Measurements from ENCODE around the gene PM20D2.

Gene PM20D2

DNA sequence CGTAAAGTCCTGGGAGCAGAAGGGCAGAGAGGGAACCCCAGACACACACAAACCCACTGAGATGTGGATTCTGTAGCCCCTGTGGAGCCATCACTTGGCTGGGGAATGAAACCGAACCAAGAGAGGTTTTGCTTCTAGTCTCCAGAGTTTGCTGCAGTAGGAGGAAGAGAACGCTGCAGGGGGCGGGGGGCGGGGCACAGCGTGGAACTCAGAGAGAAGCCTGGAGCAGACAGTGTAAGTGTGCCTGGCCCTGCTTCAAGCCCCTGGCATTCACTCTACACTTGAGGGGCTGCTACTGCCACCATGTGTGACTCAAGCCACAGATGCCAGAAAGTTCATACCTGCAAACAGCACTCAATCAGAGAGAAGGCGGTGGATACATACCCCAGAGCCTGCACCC lies 52.4 kb downstream of the PM20D2 start:
- no peak for DNase-seq (ENCODE audit: insufficient read length, low spot score)
- no peak for FAIRE-seq
- TF ChIP-seq POU2F2 (IDR thresholded peaks at IDR 0.05; ENCODE audit: low read depth, low read length) = no peak
- no peak for TF ChIP-seq POLR2A (IDR thresholded peaks at IDR 0.05; ENCODE audit: low read depth, low read length)
- no peak for TF ChIP-seq SPI1 (IDR thresholded peaks at IDR 0.05; ENCODE audit: low read depth, low read length)
- no peak for TF ChIP-seq POLR2AphosphoS5 (IDR thresholded peaks at IDR 0.05; ENCODE audit: low read depth, low read length)
- TF ChIP-seq PAX5 (IDR thresholded peaks at IDR 0.05; ENCODE audit: insufficient read depth, low read length, severe bottlenecking) = no peak
- no peak for TF ChIP-seq TAF1 (IDR thresholded peaks at IDR 0.05; ENCODE audit: low read depth, low read length)

DNA sequence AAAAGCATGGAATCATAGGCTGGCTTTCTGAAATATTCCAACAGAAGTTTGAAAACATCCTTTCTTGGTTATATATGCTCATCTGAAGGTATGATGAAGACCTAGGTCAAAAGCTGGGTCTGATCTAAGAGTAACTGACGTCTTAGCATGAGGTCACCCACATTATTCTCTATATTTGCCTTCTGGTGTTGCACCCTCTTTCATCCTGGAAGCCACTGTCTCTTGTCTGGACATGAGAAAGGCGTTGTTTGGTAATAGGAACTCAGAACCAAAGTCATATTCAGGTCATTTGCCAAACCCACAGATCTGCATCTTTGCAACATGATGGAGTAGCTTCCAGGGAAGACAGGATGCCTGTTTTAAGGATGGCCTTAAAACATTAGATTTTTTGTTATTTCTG lies 53.7 kb downstream of the PM20D2 start:
- no peak for TF ChIP-seq POLR2A (IDR thresholded peaks at IDR 0.05; ENCODE audit: low read depth, low read length)
- TF ChIP-seq POU2F2 (IDR thresholded peaks at IDR 0.05; ENCODE audit: low read depth, low read length) = no peak
- TF ChIP-seq POLR2AphosphoS5 (IDR thresholded peaks at IDR 0.05; ENCODE audit: low read depth, low read length) = no peak
- TF ChIP-seq TAF1 (IDR thresholded peaks at IDR 0.05; ENCODE audit: low read depth, low read length) = no peak
- no peak for TF ChIP-seq PAX5 (IDR thresholded peaks at IDR 0.05; ENCODE audit: insufficient read depth, low read length, severe bottlenecking)
- no peak for TF ChIP-seq SPI1 (IDR thresholded peaks at IDR 0.05; ENCODE audit: low read depth, low read length)
- FAIRE-seq = no peak
- DNase-seq (ENCODE audit: insufficient read length, low spot score) = no peak

DNA sequence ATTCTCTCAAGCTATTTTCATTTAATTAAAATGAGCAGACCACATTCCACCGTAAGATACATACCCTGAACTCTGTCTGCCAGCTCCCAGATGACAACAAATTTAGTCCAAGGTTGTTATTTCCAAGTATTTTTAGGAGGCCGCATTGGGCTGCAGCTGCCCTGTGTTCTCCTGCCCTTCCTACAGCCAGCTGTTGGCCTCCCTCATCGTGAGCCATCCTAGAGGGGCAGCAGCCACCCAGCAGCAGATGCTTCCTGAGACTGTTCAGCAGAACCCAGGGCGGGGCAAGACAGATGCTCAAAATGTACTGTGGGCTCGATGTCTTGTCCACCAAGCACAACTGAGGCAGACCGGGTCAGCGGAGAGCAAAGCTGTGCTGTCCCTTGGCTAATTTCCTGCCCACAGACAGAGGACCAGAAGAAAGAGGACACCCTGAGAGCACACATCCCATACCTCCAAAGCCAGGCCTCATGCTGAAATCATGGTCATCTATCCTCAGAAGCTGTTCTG lies 54.9 kb downstream of the PM20D2 start:
- TF ChIP-seq POLR2AphosphoS5 (IDR thresholded peaks at IDR 0.05; ENCODE audit: low read depth, low read length) (no peak), POLR2A (IDR thresholded peaks at IDR 0.05; ENCODE audit: low read depth, low read length) (no peak), SPI1 (IDR thresholded peaks at IDR 0.05; ENCODE audit: low read depth, low read length) (no peak), POU2F2 (IDR thresholded peaks at IDR 0.05; ENCODE audit: low read depth, low read length) (no peak), TAF1 (IDR thresholded peaks at IDR 0.05; ENCODE audit: low read depth, low read length) (no peak), PAX5 (IDR thresholded peaks at IDR 0.05; ENCODE audit: insufficient read depth, low read length, severe bottlenecking) (no peak)
- no peak for FAIRE-seq

DNA sequence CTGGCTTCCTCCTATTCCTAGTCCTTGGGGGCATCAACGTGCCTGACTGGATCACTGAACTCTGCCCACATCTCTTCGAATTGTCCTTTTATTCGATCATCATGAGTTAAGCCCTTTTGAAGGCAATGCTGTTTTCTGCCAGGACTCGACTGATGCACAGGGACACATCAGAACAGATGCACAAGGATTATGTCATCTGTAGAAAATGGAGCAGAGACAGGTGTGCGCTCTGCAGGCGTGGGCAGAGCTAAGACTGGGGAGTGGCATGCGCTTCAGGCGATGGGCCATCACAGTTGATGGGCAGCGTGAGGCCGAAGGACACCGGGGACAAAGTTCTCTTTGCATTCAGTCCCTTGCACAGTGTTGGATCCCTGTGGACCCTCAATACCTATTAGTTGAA lies 58.2 kb downstream of the PM20D2 start:
- FAIRE-seq (no peak), DNase-seq (ENCODE audit: insufficient read length, low spot score) (no peak)
- TF ChIP-seq POLR2AphosphoS5 (IDR thresholded peaks at IDR 0.05; ENCODE audit: low read depth, low read length) = no peak
- TF ChIP-seq TAF1 (IDR thresholded peaks at IDR 0.05; ENCODE audit: low read depth, low read length) = no peak
- no peak for TF ChIP-seq PAX5 (IDR thresholded peaks at IDR 0.05; ENCODE audit: insufficient read depth, low read length, severe bottlenecking)
- no peak for TF ChIP-seq POU2F2 (IDR thresholded peaks at IDR 0.05; ENCODE audit: low read depth, low read length)
- TF ChIP-seq POLR2A (IDR thresholded peaks at IDR 0.05; ENCODE audit: low read depth, low read length) = no peak
- no peak for TF ChIP-seq SPI1 (IDR thresholded peaks at IDR 0.05; ENCODE audit: low read depth, low read length)

More for the DNA sequence above, 54.9 kb downstream of the PM20D2 start:
- DNase-seq (ENCODE audit: insufficient read length, low spot score) = no peak

- TF ChIP-seq TAF1 (IDR thresholded peaks at IDR 0.05; ENCODE audit: low read depth, low read length) (no peak), PAX5 (IDR thresholded peaks at IDR 0.05; ENCODE audit: insufficient read depth, low read length, severe bottlenecking) (no peak), SPI1 (IDR thresholded peaks at IDR 0.05; ENCODE audit: low read depth, low read length) (no peak)
- FAIRE-seq (no peak), DNase-seq (ENCODE audit: insufficient read length, low spot score) (no peak)
Measured at GRCh38 chr6:89205819-89206218, 60.0 kb downstream of the PM20D2 start.

GRCh38 chr6:89208551-89208950 lies 62.7 kb downstream of the PM20D2 start:
- TF ChIP-seq POU2F2 (IDR thresholded peaks at IDR 0.05; ENCODE audit: low read depth, low read length) (no peak), SPI1 (IDR thresholded peaks at IDR 0.05; ENCODE audit: low read depth, low read length) (no peak), TAF1 (IDR thresholded peaks at IDR 0.05; ENCODE audit: low read depth, low read length) (no peak), PAX5 (IDR thresholded peaks at IDR 0.05; ENCODE audit: insufficient read depth, low read length, severe bottlenecking) (no peak), POLR2AphosphoS5 (IDR thresholded peaks at IDR 0.05; ENCODE audit: low read depth, low read length) (no peak), POLR2A (IDR thresholded peaks at IDR 0.05; ENCODE audit: low read depth, low read length) (no peak)
- FAIRE-seq (no peak), DNase-seq (ENCODE audit: insufficient read length, low spot score) (no peak)

- TF ChIP-seq PAX5 (IDR thresholded peaks at IDR 0.05; ENCODE audit: insufficient read depth, low read length, severe bottlenecking) = no peak
- FAIRE-seq = no peak
- DNase-seq (ENCODE audit: insufficient read length, low spot score) = no peak
Measured at GRCh38 chr6:89209457-89209856, 63.6 kb downstream of the PM20D2 start.

DNA sequence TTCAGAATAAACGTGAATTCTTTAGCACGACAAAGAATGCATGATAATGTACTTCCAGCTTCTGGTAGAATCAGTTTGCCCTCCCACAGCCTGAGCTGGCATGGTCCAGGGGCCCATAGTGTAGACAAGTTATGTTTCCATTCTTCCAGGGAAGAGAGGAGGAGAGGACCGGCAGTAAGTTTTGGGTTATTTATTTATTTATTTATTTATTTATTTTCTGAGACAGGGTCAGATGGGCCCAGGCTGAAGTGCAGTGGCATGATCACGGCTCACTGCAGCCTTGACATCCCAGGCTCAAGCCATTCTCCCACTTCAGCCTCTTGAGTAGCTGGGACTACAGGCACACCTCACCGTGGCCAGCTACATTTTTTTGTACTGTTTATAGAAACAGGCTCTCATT lies 66.6 kb downstream of the PM20D2 start:
- FAIRE-seq (no peak), DNase-seq (ENCODE audit: insufficient read length, low spot score) (no peak)
- TF ChIP-seq SPI1 (IDR thresholded peaks at IDR 0.05; ENCODE audit: low read depth, low read length) = no peak
- no peak for TF ChIP-seq POU2F2 (IDR thresholded peaks at IDR 0.05; ENCODE audit: low read depth, low read length)
- no peak for TF ChIP-seq POLR2A (IDR thresholded peaks at IDR 0.05; ENCODE audit: low read depth, low read length)
- TF ChIP-seq POLR2AphosphoS5 (IDR thresholded peaks at IDR 0.05; ENCODE audit: low read depth, low read length) = no peak
- no peak for TF ChIP-seq PAX5 (IDR thresholded peaks at IDR 0.05; ENCODE audit: insufficient read depth, low read length, severe bottlenecking)
- TF ChIP-seq TAF1 (IDR thresholded peaks at IDR 0.05; ENCODE audit: low read depth, low read length) = no peak

GRCh38 chr6:89214197-89214596 lies 68.3 kb downstream of the PM20D2 start:
- TF ChIP-seq POLR2A (IDR thresholded peaks at IDR 0.05; ENCODE audit: low read depth, low read length) = no peak
- TF ChIP-seq SPI1 (IDR thresholded peaks at IDR 0.05; ENCODE audit: low read depth, low read length) = no peak
- DNase-seq (ENCODE audit: insufficient read length, low spot score) (no peak), FAIRE-seq (no peak)

Data from GM12891 (cell line).